ENCODE data around the gene ESR1.
"Not testable (repeated sequence)": the region's sequence is repeated elsewhere in the genome, so short reads cannot be mapped to it uniquely, and the experiment has no call there.

The ESR1 gene

DNA sequence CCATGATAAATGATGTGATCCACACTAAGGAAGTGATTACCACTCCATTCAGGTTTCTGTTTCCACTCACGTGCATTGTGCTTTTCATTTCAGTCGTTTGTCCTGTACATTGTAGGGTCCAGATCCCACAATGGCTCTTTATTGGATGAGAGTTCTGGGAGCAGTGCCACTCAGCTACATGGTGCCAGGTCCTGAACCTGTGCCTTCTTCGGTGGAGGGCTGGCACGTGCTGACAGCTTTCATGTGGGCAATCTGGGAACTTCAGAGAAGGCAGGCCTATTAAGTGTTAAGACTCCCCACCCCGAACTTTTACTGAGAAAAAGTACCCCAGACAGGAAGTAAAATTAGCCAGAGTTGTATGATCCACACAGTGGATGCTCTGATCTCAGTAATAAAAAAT, 255.0 kb downstream of the ESR1 start:
- DNase-seq: no peak

DNA sequence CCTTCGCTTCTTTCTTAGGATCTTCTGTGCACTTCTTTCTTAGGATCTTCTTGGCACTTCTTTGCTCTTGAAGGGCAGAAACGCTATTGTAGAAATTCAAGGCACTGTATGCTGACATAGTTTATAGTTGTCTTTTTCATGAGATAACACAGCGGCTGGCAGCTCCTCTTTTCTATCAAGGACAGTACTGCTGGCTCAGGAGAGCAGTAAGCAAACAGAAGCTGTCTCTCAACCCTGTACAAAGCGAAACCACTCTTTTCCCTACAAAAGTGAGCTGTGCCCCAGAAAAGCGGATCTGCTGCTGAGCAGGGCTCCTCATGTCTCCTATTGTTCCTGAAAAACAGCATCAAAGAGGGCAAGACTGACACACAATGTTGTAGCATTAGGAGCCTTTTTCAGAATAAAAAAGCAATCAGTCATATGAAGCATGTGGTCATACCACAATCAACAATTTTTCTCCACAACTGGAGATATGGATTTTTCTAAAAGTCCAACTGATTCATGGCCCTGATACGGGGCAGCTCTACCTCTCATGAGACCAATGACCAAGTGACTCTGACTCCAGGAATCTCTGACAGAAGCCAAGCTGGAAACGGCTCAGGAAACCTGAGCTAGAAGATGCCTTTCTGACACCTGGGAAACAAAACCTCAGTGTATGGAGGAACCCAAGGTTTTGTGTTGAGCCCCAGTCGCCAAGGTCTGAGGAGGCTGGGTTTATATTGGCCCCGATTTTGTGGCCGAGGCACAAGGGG, 255.9 kb downstream of the ESR1 start:
- no peak for DNase-seq

DNA sequence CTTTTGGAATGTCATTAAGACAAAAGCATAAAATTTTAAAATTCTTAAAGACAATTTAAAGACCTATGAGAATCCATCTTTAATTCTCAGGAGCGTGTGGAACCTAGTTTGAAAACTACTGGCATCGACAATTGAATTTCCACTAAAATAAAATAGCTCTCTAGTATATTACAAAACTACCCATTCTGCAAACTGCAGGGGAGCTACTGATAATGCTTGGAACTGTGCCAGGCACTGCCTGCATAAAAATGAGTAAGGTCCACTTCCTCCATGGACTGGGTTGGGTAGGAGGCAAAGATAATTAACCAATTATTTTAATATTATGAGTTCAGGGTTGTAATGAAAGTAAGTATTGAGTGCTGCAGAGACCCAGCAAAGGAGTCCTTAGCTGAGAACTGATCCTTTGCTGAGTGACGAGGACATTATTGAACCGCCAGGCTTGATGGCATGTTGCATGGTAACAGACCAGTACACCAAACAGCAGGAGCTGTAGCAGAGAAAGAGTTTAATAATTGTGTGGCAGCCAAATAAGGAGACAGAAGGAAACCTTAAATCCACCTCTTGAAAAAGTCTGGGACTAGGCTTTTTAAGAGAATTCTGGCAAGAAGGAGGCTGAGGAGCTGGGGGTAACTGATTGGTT, 261.3 kb downstream of the ESR1 start:
- DNase-seq: no peak

DNA sequence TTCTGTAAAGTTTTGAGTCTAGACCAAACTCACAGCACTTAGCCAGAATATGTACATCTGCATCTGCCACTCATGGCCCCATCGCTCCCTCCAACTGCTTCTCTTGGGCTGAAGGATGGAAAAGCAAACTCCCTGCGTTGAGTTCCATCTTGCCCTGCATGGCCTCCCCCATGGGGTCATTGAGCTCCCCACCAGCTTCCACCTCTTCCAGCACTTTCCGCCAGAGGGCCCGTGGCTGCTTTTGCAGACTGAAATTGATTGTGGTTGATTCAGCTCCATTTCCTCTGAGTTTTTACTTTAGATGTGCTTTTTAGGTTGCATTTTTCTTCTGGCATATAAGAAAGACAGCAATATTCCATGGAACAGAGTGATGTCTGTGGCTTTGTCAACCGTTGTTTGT, 263.1 kb downstream of the ESR1 start:
- DNase-seq: no peak

DNA sequence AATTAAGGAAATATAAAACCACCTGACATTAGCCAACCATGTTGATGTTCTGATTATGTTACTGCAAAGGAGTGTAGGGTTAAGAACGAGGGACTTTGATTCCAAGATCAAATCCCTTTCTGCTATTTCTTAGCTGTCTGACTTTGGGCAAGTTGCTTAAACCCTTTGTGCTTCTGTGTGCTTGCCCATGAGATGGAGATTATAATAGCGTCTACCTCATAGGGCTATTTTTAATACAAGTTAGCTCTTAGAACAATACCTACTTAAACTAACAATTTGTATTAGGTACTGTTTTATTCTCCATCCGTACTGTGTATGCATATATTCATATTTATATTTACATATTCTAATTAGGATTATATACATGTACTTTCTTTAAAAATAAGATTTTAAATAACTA, 263.8 kb downstream of the ESR1 start:
- no peak for DNase-seq

DNA sequence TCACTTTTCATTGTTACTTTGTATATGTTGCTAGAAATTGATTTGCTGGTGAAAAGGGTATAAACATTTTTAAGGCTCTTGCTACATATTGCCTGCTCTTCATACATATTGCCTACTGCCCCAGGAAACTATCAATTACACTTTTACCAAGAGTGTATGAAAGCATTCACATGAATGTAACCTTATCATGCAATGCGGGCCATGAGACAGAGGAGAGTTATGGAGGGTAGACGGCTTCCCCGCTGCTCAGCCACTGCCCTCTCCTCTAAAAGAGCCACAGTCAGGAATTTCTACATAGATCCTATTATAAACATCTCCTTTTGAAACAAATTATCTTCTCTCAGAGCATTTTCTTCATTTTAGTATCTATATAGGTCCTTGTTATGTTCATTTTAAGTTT, 264.4 kb downstream of the ESR1 start:
- DNase-seq: no peak

DNA sequence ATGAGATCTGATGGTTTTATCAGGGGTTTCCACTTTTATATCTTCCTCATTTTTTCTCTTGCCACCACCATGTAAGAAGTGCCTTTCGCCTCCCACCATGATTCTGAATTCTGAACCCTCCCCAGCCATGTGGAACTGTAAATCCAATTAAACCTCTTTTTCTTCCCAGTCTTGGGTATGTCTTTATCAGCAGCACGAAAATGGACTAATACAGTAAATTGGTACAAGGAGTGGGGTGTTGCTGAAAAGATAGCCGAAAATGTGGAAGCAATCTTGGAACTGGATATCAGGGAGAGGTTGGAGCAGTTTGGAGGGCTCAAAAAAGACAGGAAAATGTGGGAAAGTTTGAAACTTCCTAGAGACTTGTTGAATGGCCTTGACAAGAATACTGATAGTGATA, 268.8 kb downstream of the ESR1 start:
- DNase-seq: not testable (repeated sequence)

DNA sequence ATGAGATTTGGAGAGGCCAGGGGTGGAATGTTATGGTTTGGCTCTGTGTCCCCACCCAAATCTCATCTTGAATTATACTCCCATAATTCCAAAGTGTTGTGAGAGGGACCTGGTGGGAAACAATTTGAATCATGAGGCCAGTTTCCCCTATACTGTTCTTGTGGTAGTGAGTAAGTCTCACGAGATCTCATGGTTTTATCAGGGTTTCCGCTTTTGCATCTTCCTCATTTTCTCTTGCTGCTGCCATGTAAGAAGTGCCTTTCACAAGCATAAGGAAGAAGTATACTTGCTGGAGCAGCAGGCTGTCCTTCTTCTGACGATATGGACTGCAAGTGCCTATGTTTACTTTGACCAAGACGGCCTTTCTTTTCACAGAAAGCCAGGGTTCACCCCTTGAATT, 270.5 kb downstream of the ESR1 start:
- no peak for DNase-seq

DNA sequence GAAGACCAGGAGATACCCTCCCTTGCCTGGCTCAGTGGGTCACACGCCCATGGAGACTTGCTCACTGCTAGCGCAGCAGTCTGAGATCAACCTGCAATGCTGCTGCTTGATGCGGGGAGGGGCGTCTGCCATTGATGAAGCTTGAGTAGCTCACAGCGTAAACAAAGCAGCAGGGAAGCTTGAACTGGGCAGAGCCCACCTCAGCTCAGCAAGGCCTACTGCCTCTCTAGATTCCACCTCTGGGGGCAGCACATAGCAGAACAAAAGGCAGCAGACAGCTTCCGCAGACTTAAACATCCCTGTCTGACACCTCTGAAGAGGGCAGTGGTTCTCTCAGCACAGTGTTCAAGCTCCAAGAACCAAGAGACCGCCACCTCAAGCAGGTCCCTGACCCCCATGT, 271.3 kb downstream of the ESR1 start:
- no peak for DNase-seq

DNA sequence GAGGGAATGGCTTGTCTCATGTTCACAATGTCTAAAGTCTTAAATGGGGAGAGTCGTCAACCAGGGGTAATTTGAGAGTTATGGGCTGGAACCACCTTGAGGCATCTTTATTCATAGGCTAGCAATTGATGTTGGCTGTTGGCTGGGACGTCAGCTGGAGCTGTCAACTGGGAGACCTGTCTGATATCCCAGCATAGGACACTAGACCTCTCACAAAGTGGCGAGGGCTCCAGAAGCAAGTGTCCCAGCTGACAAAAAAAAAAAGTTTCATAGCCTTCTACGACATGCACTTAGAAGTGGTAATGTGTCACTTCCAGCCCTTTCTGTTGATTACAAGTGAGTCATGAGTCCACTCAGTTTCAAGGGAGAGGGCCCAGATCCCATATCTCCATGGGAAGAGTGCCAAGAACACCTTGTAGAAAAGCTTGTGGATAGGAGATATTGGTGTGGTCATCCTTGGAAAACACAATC, 278.0 kb downstream of the ESR1 start:
- DNase-seq: peak in 1 of 2 experiments; percentile 27

DNA sequence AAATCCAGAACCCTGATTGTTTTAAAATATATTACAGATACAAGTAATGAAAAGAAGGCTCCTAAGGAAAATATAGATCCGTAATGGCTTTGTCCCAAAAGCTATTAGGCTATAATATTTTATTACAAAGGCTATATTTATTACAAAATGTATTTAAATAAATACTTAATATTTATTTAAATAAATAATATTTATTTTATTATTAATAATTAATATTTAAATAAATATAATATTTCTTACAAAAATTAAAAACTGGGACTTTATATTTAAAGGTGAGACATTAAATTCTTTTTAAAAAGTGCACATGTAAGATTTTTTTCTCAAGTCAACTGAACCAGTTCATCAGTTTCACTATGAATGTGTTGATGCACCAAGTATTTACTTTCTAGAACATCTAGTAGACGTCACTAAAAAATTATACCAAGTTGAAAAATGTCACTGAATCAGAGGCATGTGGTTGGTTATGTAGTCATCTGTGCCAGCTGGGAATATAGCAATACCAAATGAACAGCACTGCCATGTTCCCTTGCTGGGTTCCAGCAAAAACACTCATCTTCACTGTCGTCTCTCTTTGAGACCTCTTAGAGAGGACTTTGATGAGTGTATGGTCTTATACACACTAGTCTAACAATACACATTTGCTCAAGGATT, 278.9 kb downstream of the ESR1 start:
- DNase-seq: no peak

DNA sequence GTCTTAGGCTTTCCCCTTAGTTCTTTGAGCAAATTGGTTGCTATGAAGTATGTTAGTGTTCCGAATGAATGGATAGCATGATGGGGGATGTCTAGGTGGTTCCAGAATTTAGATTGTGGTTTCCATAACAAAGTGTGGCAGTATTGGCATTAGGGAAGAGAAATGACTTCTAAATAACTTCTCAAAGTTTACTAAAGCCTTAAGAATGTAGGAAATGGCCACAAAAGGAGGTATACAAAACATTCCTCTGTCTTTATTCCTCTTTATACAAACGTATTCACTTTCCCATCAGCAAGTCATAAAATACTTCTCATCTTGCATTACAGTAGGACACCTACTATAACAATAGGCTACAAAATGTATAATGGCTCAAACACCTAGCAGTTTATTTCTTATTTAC, 279.6 kb downstream of the ESR1 start:
- peak in 1 of 2 experiments; percentile 3 for DNase-seq

DNA sequence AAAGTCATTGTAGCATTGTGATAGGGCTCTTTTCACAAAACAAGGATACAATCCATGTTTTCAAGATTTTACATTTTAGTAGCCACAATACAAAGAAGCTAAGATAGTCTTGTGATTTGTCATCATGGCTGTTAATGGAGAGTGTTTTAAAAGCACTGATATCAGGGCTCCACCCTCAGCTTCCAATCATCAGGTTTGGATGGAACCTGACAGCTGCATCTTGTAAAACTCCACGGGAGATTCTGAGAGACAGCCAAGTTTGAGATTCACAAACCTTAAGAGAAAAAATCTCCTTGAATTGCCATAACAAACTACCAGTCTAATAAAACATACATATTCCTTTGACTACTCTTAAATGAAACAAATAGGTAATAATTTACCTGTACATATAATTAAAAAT, 280.2 kb downstream of the ESR1 start:
- DNase-seq: no peak

DNA sequence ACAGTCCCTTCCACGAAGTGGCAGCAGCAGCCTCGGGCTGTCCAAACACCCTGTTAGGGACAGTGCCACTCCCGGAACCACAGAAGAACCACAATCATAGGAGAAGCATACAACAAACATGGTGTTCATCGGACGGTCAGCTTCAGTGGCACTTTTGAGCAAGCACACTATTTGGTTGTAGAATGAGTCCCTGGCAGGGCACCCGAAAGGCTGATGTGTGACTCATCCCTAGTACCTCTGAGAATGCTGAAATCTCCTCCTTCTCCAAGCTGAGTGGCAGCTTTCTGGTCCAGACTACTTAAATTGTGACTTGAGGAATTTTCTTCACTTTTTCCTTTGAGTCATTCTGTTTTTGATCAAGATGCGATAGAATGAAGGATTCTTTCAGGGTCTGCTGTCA, 282.5 kb downstream of the ESR1 start:
- no peak for DNase-seq

DNA sequence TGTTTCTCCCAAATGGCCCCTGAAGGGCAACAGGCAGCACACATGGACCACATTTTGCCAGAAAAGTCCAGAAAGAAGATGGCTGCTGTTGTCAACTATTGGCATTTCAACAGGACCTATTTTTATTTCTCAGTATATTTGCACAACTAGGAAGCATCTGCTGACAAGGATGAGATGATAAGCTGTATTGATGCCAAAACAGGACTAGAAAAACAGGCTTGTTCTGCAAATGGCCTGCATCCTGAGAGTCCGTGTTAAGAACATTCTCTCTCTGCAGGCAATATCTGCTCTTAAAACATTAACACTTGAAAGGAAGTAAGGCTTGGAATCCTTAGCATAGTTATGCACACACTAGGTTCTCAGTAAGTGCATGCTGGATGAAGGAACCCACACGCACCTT, 283.7 kb downstream of the ESR1 start:
- no peak for DNase-seq

DNA sequence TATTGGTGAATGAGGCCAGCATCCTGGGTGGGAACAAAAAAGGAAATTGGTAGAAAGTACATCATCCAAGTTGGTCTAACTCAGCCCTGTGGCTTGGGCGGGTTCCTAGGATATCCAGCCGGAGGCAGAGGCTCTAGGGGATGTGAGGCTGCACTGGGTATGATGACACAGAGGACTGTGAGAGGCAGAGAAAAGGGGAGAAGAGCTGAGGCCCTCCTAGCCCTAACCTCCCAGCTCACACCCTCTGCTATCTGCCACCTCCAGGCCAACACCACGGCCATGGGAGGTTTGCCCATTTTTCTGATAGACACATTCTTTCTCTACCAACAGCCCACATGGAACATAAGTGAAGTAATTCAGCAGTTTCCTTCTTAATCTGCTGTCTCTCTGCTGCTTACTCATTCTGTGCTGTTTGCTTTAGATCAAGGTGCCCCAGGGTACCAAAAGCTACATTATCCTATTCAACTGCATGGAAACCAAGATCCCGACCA, 284.4 kb downstream of the ESR1 start:
- DNase-seq: no peak

DNA sequence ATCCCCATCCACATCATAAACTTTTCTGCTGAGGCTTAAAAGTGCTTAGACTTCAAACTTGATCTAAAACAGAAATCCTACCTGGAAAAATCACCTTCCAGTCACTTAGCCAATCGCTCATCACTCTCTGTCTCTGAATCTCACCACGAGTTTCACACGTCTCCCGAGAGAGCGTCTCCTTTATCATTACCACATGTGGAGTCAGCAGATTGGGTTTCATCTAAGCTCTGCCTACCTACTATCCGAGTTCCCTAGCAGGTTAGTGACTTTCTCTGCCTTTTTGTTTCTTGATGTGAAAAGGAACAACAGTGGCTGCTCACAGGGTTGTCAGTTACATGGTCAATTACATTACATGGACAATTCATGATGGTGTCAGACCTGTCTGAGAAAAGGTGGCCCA, 286.2 kb downstream of the ESR1 start:
- DNase-seq: no peak

DNA sequence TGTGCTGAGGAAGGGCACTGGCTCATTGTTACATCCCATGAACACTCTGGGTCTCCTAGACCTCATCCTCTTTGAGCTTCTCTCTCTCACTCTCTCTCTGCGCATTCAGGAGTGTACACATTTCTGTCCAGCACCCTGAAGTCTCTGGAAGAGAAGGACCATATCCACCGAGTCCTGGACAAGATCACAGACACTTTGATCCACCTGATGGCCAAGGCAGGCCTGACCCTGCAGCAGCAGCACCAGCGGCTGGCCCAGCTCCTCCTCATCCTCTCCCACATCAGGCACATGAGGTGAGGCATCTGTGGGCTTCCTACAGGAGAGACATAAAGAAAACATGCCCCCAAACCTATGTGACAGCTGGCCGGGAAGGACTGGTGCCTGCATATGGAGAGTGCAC, 286.8 kb downstream of the ESR1 start:
- no peak for DNase-seq

DNA sequence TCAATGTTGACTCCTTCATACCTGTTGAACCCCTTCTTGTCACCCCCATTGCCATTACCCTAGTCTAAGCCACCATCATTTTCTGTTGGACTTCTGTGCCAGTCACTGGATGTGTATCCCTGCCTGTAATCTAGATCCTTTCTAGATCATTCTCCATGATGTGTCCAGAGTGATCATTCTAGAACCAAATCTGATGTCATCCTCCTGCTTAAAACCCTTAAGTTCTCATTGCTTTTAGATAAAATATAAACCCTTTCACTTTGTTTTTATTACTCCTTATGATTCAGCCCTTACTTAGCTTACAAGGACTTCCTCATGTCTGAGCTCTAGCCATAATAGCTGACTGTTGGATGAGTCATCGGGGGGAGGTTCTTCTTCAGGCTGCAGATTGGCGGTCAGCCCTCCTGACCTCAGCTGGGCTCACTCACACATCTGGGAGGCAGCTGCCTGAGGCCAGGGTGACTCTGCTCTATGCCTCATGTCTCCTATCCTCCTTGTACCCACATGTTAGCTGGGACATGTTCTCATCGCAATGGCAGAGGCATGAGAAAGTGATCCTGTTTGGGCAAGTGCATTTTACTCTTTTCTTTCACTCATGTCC, 287.6 kb downstream of the ESR1 start:
- DNase-seq: peak; percentile 73 to 96

DNA sequence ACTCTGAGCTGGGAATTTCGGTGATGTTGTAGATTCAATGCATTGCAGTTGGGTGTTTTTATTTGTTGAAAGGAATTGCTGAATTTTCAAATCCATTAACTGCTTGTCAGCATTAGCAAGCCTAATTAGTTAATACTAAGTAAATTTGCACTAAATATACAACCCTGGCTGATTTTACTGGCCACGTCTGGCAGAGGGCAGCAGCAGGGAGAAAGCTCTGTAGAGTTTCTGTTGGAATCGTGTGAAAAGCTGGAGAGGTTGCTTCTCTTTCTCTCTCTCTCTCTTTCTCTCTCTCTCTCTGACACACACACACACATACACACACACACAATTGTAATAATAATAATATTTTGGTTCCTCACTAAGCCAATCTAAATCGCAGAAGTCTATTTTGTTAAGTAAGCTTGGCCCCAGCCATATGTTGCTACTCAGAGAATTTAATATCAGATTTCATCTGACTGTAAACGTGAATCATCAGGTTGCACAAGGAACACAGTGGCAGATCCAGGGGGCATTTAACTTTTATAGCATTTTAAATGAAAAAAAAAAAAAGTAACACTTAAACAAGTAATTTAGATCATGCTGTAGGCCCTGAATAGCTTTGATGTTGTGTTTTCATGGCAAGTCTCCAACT, 289.5 kb downstream of the ESR1 start:
- DNase-seq: peak in 1 of 2 experiments; percentile 39

DNA sequence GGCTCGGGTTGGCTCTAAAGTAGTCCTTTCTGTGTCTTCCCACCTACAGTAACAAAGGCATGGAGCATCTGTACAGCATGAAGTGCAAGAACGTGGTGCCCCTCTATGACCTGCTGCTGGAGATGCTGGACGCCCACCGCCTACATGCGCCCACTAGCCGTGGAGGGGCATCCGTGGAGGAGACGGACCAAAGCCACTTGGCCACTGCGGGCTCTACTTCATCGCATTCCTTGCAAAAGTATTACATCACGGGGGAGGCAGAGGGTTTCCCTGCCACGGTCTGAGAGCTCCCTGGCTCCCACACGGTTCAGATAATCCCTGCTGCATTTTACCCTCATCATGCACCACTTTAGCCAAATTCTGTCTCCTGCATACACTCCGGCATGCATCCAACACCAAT, 291.2 kb downstream of the ESR1 start:
- DNase-seq: no peak

DNA sequence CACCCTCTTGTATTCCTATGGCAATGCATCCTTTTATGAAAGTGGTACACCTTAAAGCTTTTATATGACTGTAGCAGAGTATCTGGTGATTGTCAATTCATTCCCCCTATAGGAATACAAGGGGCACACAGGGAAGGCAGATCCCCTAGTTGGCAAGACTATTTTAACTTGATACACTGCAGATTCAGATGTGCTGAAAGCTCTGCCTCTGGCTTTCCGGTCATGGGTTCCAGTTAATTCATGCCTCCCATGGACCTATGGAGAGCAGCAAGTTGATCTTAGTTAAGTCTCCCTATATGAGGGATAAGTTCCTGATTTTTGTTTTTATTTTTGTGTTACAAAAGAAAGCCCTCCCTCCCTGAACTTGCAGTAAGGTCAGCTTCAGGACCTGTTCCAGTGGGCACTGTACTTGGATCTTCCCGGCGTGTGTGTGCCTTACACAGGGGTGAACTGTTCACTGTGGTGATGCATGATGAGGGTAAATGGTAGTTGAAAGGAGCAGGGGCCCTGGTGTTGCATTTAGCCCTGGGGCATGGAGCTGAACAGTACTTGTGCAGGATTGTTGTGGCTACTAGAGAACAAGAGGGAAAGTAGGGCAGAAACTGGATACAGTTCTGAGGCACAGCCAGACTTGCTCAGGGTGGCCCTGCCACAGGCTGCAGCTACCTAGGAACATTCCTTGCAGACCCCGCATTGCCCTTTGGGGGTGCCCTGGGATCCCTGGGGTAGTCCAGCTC, 292.1 kb downstream of the ESR1 start:
- no peak for DNase-seq
